BLaER1 (cell line): ENCODE results near the gene JOSD2.

Experiments used
- H3K27ac ChIP-seq: shearing (Covaris generic); formaldehyde crosslinking; 2 replicates; pipeline ENCODE4 v1.8.1; 2022
- H3K27me3 ChIP-seq: shearing (Covaris generic); formaldehyde crosslinking; 2 replicates; pipeline ENCODE4 v1.8.1; 2022
- H3K36me3 ChIP-seq: shearing (Covaris generic); formaldehyde crosslinking; 2 replicates; pipeline ENCODE4 v1.8.1; 2022
- H3K4me1 ChIP-seq: shearing (Covaris generic); formaldehyde crosslinking; 2 replicates; pipeline ENCODE4 v1.8.1; 2022
- H3K4me2 ChIP-seq: shearing (Covaris generic); formaldehyde crosslinking; 2 replicates; pipeline ENCODE4 v1.8.1; 2022
- H3K4me3 ChIP-seq: shearing (Covaris generic); formaldehyde crosslinking; 2 replicates; pipeline ENCODE4 v1.8.1; 2022
- H3K9ac ChIP-seq: shearing (Covaris generic); formaldehyde crosslinking; 2 replicates; pipeline ENCODE4 v1.8.1; 2022
- H3K9me3 ChIP-seq: shearing (Covaris generic); formaldehyde crosslinking; 2 replicates; pipeline ENCODE4 v1.8.1; 2022
- H4K20me1 ChIP-seq: shearing (Covaris generic); formaldehyde crosslinking; 2 replicates; pipeline ENCODE4 v1.8.1; 2022
- Cebpa-rat ChIP-seq: shearing (Covaris generic); IDR thresholded peaks from 2 replicates; pipeline ENCODE4 v1.8.1; 2022

Gene JOSD2

GRCh38 chr19:50458396-50459066 is 52.5 kb downstream of the JOSD2 start:
- H3K4me2 ChIP-seq = no peak overlapping the region
- H3K27me3 ChIP-seq = no peaks in the 10 kb centered on the region
- H3K4me3 ChIP-seq = no peak overlapping the region
- H3K27ac ChIP-seq = no peak overlapping the region
- no peaks in the 10 kb centered on the region for H3K9me3 ChIP-seq
- no peaks in the 10 kb centered on the region for H3K36me3 ChIP-seq
- H4K20me1 ChIP-seq = no peaks in the 10 kb centered on the region
- H3K9ac ChIP-seq = no peak overlapping the region
- peaks cover 24% of the 10 kb centered on the region for H3K4me1 ChIP-seq
- no peak for TF ChIP-seq Cebpa-rat

GRCh38 chr19:50457300-50457699 is 53.7 kb downstream of the JOSD2 start:
- H3K4me1 ChIP-seq = peaks cover 24% of the 10 kb centered on the region
- H3K36me3 ChIP-seq = no peaks in the 10 kb centered on the region
- H3K27ac ChIP-seq = no peak overlapping the region
- no peaks in the 10 kb centered on the region for H3K9me3 ChIP-seq
- no peaks in the 10 kb centered on the region for H4K20me1 ChIP-seq
- no peaks in the 10 kb centered on the region for H3K27me3 ChIP-seq
- H3K4me3 ChIP-seq = no peak overlapping the region
- H3K4me2 ChIP-seq = no peak overlapping the region
- H3K9ac ChIP-seq = no peak overlapping the region
- TF ChIP-seq Cebpa-rat = no peak
